Measurements from ENCODE around the gene CPEB4. TPM values are rescaled to one million over a fixed set of nuclear protein-coding genes. Genes with fewer than 3 reads are reported as not detected.

Gene CPEB4
- total and polyA plus RNA-seq, 2 of the 4 experiments (the other 2 are of a cell fraction) = 7.8 to 22.6 TPM

DNA sequence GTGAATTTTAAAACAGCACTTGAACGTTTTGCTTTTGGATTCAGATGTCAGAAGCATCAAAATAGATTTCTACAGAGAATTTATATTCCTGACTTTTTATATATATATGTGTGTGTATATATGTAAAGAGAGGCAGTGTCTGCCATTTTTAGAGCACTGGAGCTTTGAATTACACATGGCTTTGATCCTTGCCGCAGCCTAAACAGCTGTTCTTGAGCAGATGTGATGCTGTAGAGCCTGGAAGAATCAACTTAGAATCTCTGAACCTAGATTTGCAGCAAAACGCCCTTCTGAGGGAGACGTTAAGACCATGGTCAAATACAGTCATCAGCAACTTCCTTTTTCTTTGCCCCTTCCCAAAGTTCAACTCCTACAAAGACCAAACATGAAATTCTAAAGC, 79.1 kb downstream of the CPEB4 start:
- Histone ChIP-seq H4K91ac (ENCODE audit: insufficient read depth, low read depth, low read length) (no peak overlapping the region), H3K9me1 (ENCODE audit: insufficient read depth, low read length) (no peaks in the 10 kb centered on the region; the same call in 1 of the 2 replicates), H3K79me1 (ENCODE audit: low read depth in 1 of 2, low read length in 2 of 2) (no peaks in the 10 kb centered on the region), H3K4me2 (ENCODE audit: low read depth, low read length) (no peak overlapping the region), H3K9me3 (ENCODE audit: control insufficient read depth, insufficient read depth, low read length) (no peaks in the 10 kb centered on the region), H3K56ac (ENCODE audit: extremely low read depth, insufficient read depth, low read length) (no peak overlapping the region), H2BK5ac (ENCODE audit: low read depth, low read length, poor library complexity, severe bottlenecking) (no peak overlapping the region), H3K18ac (ENCODE audit: low read depth, low read length) (no peak overlapping the region), H2BK15ac (ENCODE audit: low read depth, low read length) (no peak overlapping the region), H2BK120ac (ENCODE audit: low read depth, low read length) (no peak overlapping the region), H2AK9ac (replicated peaks; ENCODE audit: low read depth, low read length, poor library complexity) (no peak overlapping the region), H3K27ac (ENCODE audit: insufficient read depth, low read length) (no peak overlapping the region), H3K4me1 (ENCODE audit: control insufficient read depth, insufficient read depth, low read length) (peaks cover 11% of the 10 kb centered on the region), H2BK20ac (ENCODE audit: low read depth, low read length) (no peak overlapping the region), H4K8ac (ENCODE audit: low read depth in 2 of 2, low read length in 2 of 2) (no peak overlapping the region), H3K9ac (ENCODE audit: low read depth, low read length) (no peak overlapping the region), H2AK5ac (ENCODE audit: low read depth, low read length) (no peak overlapping the region), H4K20me1 (ENCODE audit: insufficient read depth, low read length) (no peaks in the 10 kb centered on the region), H2AFZ (replicated peaks; ENCODE audit: low read length, poor library complexity) (no peak overlapping the region), H3K14ac (replicated peaks; ENCODE audit: low read depth, low read length) (no peak overlapping the region), H3K36me3 (ENCODE audit: control insufficient read depth, insufficient read depth, low read length) (no peaks in the 10 kb centered on the region), H3K4me3 (ENCODE audit: insufficient read depth, low read depth, low read length) (no peak overlapping the region), H3K23ac (ENCODE audit: low read depth, low read length) (no peak overlapping the region), H3K4ac (ENCODE audit: low read depth, low read length) (no peak overlapping the region), H3K27me3 (ENCODE audit: control insufficient read depth, insufficient read depth, low read length) (no peaks in the 10 kb centered on the region), H4K5ac (ENCODE audit: low read depth, low read length) (no peak overlapping the region)
- in situ Hi-C loops (cut with MboI; ENCODE audit: low sequenced_read_pairs) (no loop called here), intact Hi-C loops (cut with micrococcal nuclease) (no loop called here), dilution Hi-C loops (cut with HindIII; ENCODE audit: low sequenced_read_pairs, unreplicated experiment) (no loop called here)
- 50% methylated on average over 1 of the region's 4 CpGs; no CpG with 5 or more reads in 1 of the 2 experiments for WGBS, 2 experiments (ENCODE audit: extremely low coverage in 2 of 2, insufficient read length in 1 of 2)
- ATAC-seq (ENCODE audit: low read depth) (no peak), DNase-seq (no peak)
- BruUV-seq (replicated peaks) = no TSS peak
- TF ChIP-seq, protein P1, sequence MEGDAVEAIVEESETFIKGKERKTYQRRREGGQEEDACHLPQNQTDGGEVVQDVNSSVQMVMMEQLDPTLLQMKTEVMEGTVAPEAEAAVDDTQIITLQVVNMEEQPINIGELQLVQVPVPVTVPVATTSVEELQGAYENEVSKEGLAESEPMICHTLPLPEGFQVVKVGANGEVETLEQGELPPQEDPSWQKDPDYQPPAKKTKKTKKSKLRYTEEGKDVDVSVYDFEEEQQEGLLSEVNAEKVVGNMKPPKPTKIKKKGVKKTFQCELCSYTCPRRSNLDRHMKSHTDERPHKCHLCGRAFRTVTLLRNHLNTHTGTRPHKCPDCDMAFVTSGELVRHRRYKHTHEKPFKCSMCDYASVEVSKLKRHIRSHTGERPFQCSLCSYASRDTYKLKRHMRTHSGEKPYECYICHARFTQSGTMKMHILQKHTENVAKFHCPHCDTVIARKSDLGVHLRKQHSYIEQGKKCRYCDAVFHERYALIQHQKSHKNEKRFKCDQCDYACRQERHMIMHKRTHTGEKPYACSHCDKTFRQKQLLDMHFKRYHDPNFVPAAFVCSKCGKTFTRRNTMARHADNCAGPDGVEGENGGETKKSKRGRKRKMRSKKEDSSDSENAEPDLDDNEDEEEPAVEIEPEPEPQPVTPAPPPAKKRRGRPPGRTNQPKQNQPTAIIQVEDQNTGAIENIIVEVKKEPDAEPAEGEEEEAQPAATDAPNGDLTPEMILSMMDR (conservative IDR thresholded peaks at IDR 0.05; ENCODE audit: low read depth, low read length) = no peak
- TF ChIP-seq RFX5 (IDR thresholded peaks at IDR 0.05; ENCODE audit: low read depth, low read length) (no peak), SMC3 (IDR thresholded peaks at IDR 0.05; ENCODE audit: low read depth, low read length) (no peak), RAD21 (IDR thresholded peaks at IDR 0.05; ENCODE audit: low read length) (no peak), NFE2L2 (IDR thresholded peaks at IDR 0.05; ENCODE audit: low read depth, low read length) (no peak), MAFK (IDR thresholded peaks at IDR 0.05; ENCODE audit: low read depth, low read length) (no peak), CHD1 (IDR thresholded peaks at IDR 0.05; ENCODE audit: low read depth, low read length) (no peak), POLR2A (IDR thresholded peaks at IDR 0.05; ENCODE audit: low read depth, low read length) (no peak), RCOR1 (IDR thresholded peaks at IDR 0.05; ENCODE audit: insufficient replicate concordance, low read length) (no peak), MAZ (IDR thresholded peaks at IDR 0.05; ENCODE audit: borderline replicate concordance, low read depth, low read length) (no peak)
- POLR2A ChIA-PET (ENCODE audit: unreplicated experiment) = no interaction called here
- CTCF ChIA-PET = no interaction called here

Measured in IMR-90 (cell line).